ENCODE results near the gene GTPBP1.

Gene GTPBP1

GRCh38 chr22:38735465-38736256 is 29.9 kb downstream of the GTPBP1 start:
- TF ChIP-seq GATA2 (IDR thresholded peaks at IDR 0.05; ENCODE audit: low read depth, low read length) (no peak), GATA3 (IDR thresholded peaks at IDR 0.05; ENCODE audit: low read depth, low read length) (no peak)

- TF ChIP-seq GATA2 (IDR thresholded peaks at IDR 0.05; ENCODE audit: low read depth, low read length) (no peak), GATA3 (IDR thresholded peaks at IDR 0.05; ENCODE audit: low read depth, low read length) (no peak)
Measured at GRCh38 chr22:38736257-38736570, 30.5 kb downstream of the GTPBP1 start.

- TF ChIP-seq GATA3 (IDR thresholded peaks at IDR 0.05; ENCODE audit: low read depth, low read length) (no peak), GATA2 (IDR thresholded peaks at IDR 0.05; ENCODE audit: low read depth, low read length) (no peak)
Measured at GRCh38 chr22:38737302-38738060, 31.7 kb downstream of the GTPBP1 start.

- no peak for TF ChIP-seq GATA3 (IDR thresholded peaks at IDR 0.05; ENCODE audit: low read depth, low read length)
- TF ChIP-seq GATA2 (IDR thresholded peaks at IDR 0.05; ENCODE audit: low read depth, low read length): no peak
Measured at GRCh38 chr22:38738475-38739070, 32.8 kb downstream of the GTPBP1 start.

GRCh38 chr22:38739300-38740055 is 33.7 kb downstream of the GTPBP1 start:
- TF ChIP-seq GATA3 (IDR thresholded peaks at IDR 0.05; ENCODE audit: low read depth, low read length): no peak
- no peak for TF ChIP-seq GATA2 (IDR thresholded peaks at IDR 0.05; ENCODE audit: low read depth, low read length)

- no peak for TF ChIP-seq GATA2 (IDR thresholded peaks at IDR 0.05; ENCODE audit: low read depth, low read length)
- no peak for TF ChIP-seq GATA3 (IDR thresholded peaks at IDR 0.05; ENCODE audit: low read depth, low read length)
Measured at GRCh38 chr22:38740116-38740723, 34.5 kb downstream of the GTPBP1 start.

GRCh38 chr22:38740754-38741153 is 35.0 kb downstream of the GTPBP1 start:
- TF ChIP-seq GATA2 (IDR thresholded peaks at IDR 0.05; ENCODE audit: low read depth, low read length): no peak

- no peak for TF ChIP-seq GATA2 (IDR thresholded peaks at IDR 0.05; ENCODE audit: low read depth, low read length)
Measured at GRCh38 chr22:38741166-38741565, 35.4 kb downstream of the GTPBP1 start.

- TF ChIP-seq GATA3 (IDR thresholded peaks at IDR 0.05; ENCODE audit: low read depth, low read length): no peak
- no peak for TF ChIP-seq GATA2 (IDR thresholded peaks at IDR 0.05; ENCODE audit: low read depth, low read length)
Measured at GRCh38 chr22:38741576-38741975, 35.8 kb downstream of the GTPBP1 start.

- TF ChIP-seq GATA3 (IDR thresholded peaks at IDR 0.05; ENCODE audit: low read depth, low read length) (no peak), GATA2 (IDR thresholded peaks at IDR 0.05; ENCODE audit: low read depth, low read length) (no peak)
Measured at GRCh38 chr22:38742176-38742942, 36.6 kb downstream of the GTPBP1 start.

- TF ChIP-seq GATA3 (IDR thresholded peaks at IDR 0.05; ENCODE audit: low read depth, low read length) (no peak), GATA2 (IDR thresholded peaks at IDR 0.05; ENCODE audit: low read depth, low read length) (no peak)
Measured at GRCh38 chr22:38744981-38745380, 39.2 kb downstream of the GTPBP1 start.

- TF ChIP-seq GATA2 (IDR thresholded peaks at IDR 0.05; ENCODE audit: low read depth, low read length) (no peak), GATA3 (IDR thresholded peaks at IDR 0.05; ENCODE audit: low read depth, low read length) (no peak)
Measured at GRCh38 chr22:38745676-38746460, 40.1 kb downstream of the GTPBP1 start.
